ENCODE data around the gene OTUD4.
A peak's percentile ranks its signal among the peaks of the same experiment; 100 is the strongest.
"Not testable (repeated sequence)": the region's sequence is repeated elsewhere in the genome, so short reads cannot be mapped to it uniquely, and the experiment has no call there.

Gene OTUD4

GRCh38 chr4:145180298-145181090, at the start of gene OTUD4:
OTUD4 (minus strand) TSS chr4:145180589; CDS start chr4:145179973, 616 bp downstream.
- DNase-seq (ENCODE audit: low read depth in 2 of 2): peak; percentile 84 to 90

GRCh38 chr4:145223228-145223627, 42.8 kb upstream of the OTUD4 start:
- not testable (repeated sequence) for DNase-seq (ENCODE audit: low read depth in 2 of 2)

GRCh38 chr4:145221529-145221928, 41.1 kb upstream of the OTUD4 start:
- DNase-seq (ENCODE audit: low read depth in 2 of 2): not testable (repeated sequence)

GRCh38 chr4:145219090-145219489, 38.7 kb upstream of the OTUD4 start:
- DNase-seq (ENCODE audit: low read depth in 2 of 2): no peak

- no peak for DNase-seq (ENCODE audit: low read depth in 2 of 2)
Measured at GRCh38 chr4:145218251-145218650, 37.9 kb upstream of the OTUD4 start.

GRCh38 chr4:145217349-145217748, 37.0 kb upstream of the OTUD4 start:
- no peak for DNase-seq (ENCODE audit: low read depth in 2 of 2)

- DNase-seq (ENCODE audit: low read depth in 2 of 2): no peak
Measured at GRCh38 chr4:145216535-145216934, 36.1 kb upstream of the OTUD4 start.

- no peak for DNase-seq (ENCODE audit: low read depth in 2 of 2)
Measured at GRCh38 chr4:145213245-145213644, 32.9 kb upstream of the OTUD4 start.

GRCh38 chr4:145207934-145208333, 27.5 kb upstream of the OTUD4 start:
- DNase-seq (ENCODE audit: low read depth in 2 of 2): no peak

GRCh38 chr4:145203410-145203809, 23.0 kb upstream of the OTUD4 start:
- no peak for DNase-seq (ENCODE audit: low read depth in 2 of 2)

GRCh38 chr4:145200366-145200765, 20.0 kb upstream of the OTUD4 start:
- DNase-seq (ENCODE audit: low read depth in 2 of 2): no peak

- no peak for DNase-seq (ENCODE audit: low read depth in 2 of 2)
Measured at GRCh38 chr4:145199051-145199716, 18.8 kb upstream of the OTUD4 start.

GRCh38 chr4:145196747-145197146, 16.4 kb upstream of the OTUD4 start:
- DNase-seq (ENCODE audit: low read depth in 2 of 2): no peak

GRCh38 chr4:145195167-145195952, 15.0 kb upstream of the OTUD4 start:
- DNase-seq (ENCODE audit: low read depth in 2 of 2): no peak

GRCh38 chr4:145189981-145190380, 9.6 kb upstream of the OTUD4 start:
- DNase-seq (ENCODE audit: low read depth in 2 of 2): no peak

GRCh38 chr4:145186729-145187128, 6.3 kb upstream of the OTUD4 start:
- DNase-seq (ENCODE audit: low read depth in 2 of 2): no peak

- no peak for DNase-seq (ENCODE audit: low read depth in 2 of 2)
Measured at GRCh38 chr4:145183581-145183980, 3.2 kb upstream of the OTUD4 start.

GRCh38 chr4:145183023-145183422, 2.6 kb upstream of the OTUD4 start:
- no peak for DNase-seq (ENCODE audit: low read depth in 2 of 2)

- no peak for DNase-seq (ENCODE audit: low read depth in 2 of 2)
Measured at GRCh38 chr4:145182222-145182621, 1.8 kb upstream of the OTUD4 start.

- DNase-seq (ENCODE audit: low read depth in 2 of 2): no peak
Measured at GRCh38 chr4:145181091-145181501, 707 bp upstream of the OTUD4 start.

- DNase-seq (ENCODE audit: low read depth in 2 of 2): not testable (repeated sequence)
Measured at GRCh38 chr4:145179861-145180297, 510 bp downstream of the OTUD4 start.

- DNase-seq (ENCODE audit: low read depth in 2 of 2): peak; percentile 47 to 52
Measured at GRCh38 chr4:145179281-145179860, 1.0 kb downstream of the OTUD4 start.

All from stimulated activated CD8-positive, alpha-beta memory T cell treated with anti-CD3 and anti-CD28 coated beads, Interleukin-7, amount 100 ng/mL, for 1 hour (primary cell).